CD8-positive, alpha-beta memory T cell (primary cell): ENCODE results near the gene ADAMTS7. TPM values are rescaled to one million over a fixed set of nuclear protein-coding genes. Genes with fewer than 3 reads are reported as not detected.
"Not testable (repeated sequence)": the region's sequence is repeated elsewhere in the genome, so short reads cannot be mapped to it uniquely, and the experiment has no call there.

ENCODE experiments used
- CTCF ChIA-PET: fragments of 350-600 bp; sonication (Branson Sonifier 250); formaldehyde crosslinking; loops from one replicate; lab custom pipeline; 2021; ENCODE audit warnings: antibody characterized with exemption; lab: Charles Lee
- POLR2A ChIA-PET: fragments of 350-600 bp; sonication (Branson Sonifier 250); formaldehyde crosslinking; loops from one replicate; lab custom pipeline; 2021; ENCODE audit warnings: antibody characterized with exemption; lab: Charles Lee
- DNase-seq, 5 donors: peaks; one replicate each; pipeline versions ENCODE4 v3.0.0 to v3.0.0-alpha.2; 2020 to 2022; ENCODE audit warnings: mixed read lengths in 1 of 5
- H3K27ac ChIP-seq: one replicate; pipeline ENCODE4 v1.7.0; 2013; ENCODE audit warnings: low read depth, mild to moderate bottlenecking, low read length, moderate library complexity
- H3K27me3 ChIP-seq: 2 replicates; pipeline ENCODE4 v1.7.0; 2013; ENCODE audit warnings: low read length, mild to moderate bottlenecking; ENCODE audit not compliant: insufficient read depth, poor library complexity, severe bottlenecking
- H3K36me3 ChIP-seq: 2 replicates; pipeline ENCODE4 v1.7.0; 2013; ENCODE audit warnings: mild to moderate bottlenecking, low read length, moderate library complexity; ENCODE audit not compliant: insufficient read depth
- H3K4me1 ChIP-seq: 2 replicates; pipeline ENCODE4 v1.7.0; 2013; ENCODE audit warnings: mild to moderate bottlenecking, low read length, moderate library complexity; ENCODE audit not compliant: insufficient read depth
- H3K4me3 ChIP-seq: 2 replicates; pipeline ENCODE4 v1.7.0; 2013; ENCODE audit warnings: mild to moderate bottlenecking, low read length
- H3K9me3 ChIP-seq: 2 replicates; pipeline ENCODE4 v1.7.0; 2013; ENCODE audit warnings: mild to moderate bottlenecking, low read length
- H3K27ac Mint-ChIP-seq, 8 donors: one replicate each; pipeline ENCODE4 v1.8.0; 2020 to 2021; ENCODE audit warnings: mixed read lengths in 8 of 8, mild to moderate bottlenecking in 6 of 8, inconsistent platforms in 3 of 8, moderate library complexity in 3 of 8
- H3K27me3 Mint-ChIP-seq, 2 donors: one replicate each; pipeline ENCODE4 v1.8.0; 2020 to 2021; ENCODE audit warnings: mixed read lengths in 2 of 2, mild to moderate bottlenecking in 1 of 2, moderate library complexity in 1 of 2
- H3K36me3 Mint-ChIP-seq, 3 donors: one replicate each; pipeline ENCODE4 v1.8.0; 2020 to 2021; ENCODE audit warnings: mixed read lengths in 3 of 3, inconsistent platforms in 1 of 3, mild to moderate bottlenecking in 1 of 3
- H3K4me1 Mint-ChIP-seq, 3 donors: one replicate each; pipeline ENCODE4 v1.8.0; 2020 to 2021; ENCODE audit warnings: mixed read lengths in 3 of 3, inconsistent platforms in 1 of 3, mild to moderate bottlenecking in 1 of 3
- H3K4me3 Mint-ChIP-seq, 7 donors: one replicate each; pipeline ENCODE4 v1.8.0; 2020 to 2021; ENCODE audit warnings: mixed read lengths in 7 of 7, mild to moderate bottlenecking in 6 of 7, moderate library complexity in 4 of 7, inconsistent platforms in 2 of 7
- H3K9me3 Mint-ChIP-seq, 5 donors: one replicate each; pipeline ENCODE4 v1.8.0; 2020 to 2022; ENCODE audit warnings: mixed read lengths in 5 of 5, mild to moderate bottlenecking in 3 of 5, moderate library complexity in 2 of 5, inconsistent platforms in 1 of 5
- polyA plus RNA-seq: library from polyadenylated mRNA; unstranded; fragments of 300-500 nt; fragmentation: Illumina TruSeq; gene quantifications from one replicate; pipeline ENCODE4 v1.2.3, GENCODE V29; 2021
- total RNA-seq, 2 experiments: library from RNA; stranded (reverse); gene quantifications; one replicate each; pipeline ENCODE4 v1.2.3, GENCODE V29; 2021

The ADAMTS7 gene
- total and polyA plus RNA-seq, 3 experiments from 2014 or later = 0.07 to 0.13 TPM; not detected in 1

- H3K27me3 ChIP-seq = no peaks in the 10 kb centered on the region
- ChIA-PET POLR2A (no interaction called here), CTCF (no interaction called here)
- H3K36me3 ChIP-seq = no peaks in the 10 kb centered on the region
- no peaks in the 10 kb centered on the region for H3K4me1 ChIP-seq
- Mint-ChIP-seq H3K9me3 (peaks cover 0 to 8% (median 2%) of the 10 kb centered on the region in 5 donors), H3K4me1 (no peaks in the 10 kb centered on the region), H3K4me3 (no peak overlapping the region), H3K36me3 (peaks cover 0 to 2% (median 0%) of the 10 kb centered on the region in 3 donors), H3K27ac (peak overlapping the region in 1 of 8 donors; percentile 18), H3K27me3 (peaks cover 3 to 4% of the 10 kb centered on the region in 2 donors)
- no peaks in the 10 kb centered on the region for H3K9me3 ChIP-seq
- no peak overlapping the region for H3K4me3 ChIP-seq
- no peak overlapping the region for H3K27ac ChIP-seq
- DNase-seq = no peak
These were observed 23.1 kb downstream of the ADAMTS7 start for GRCh38 chr15:78788016-78788660.

- H3K27ac Mint-ChIP-seq, DNase-seq, POLR2A ChIA-PET, H3K4me3 ChIP-seq, H3K27me3 ChIP-seq, H3K36me3 Mint-ChIP-seq, H3K9me3 Mint-ChIP-seq, H3K36me3 ChIP-seq, H3K9me3 ChIP-seq, H3K4me1 Mint-ChIP-seq, H3K27ac ChIP-seq, CTCF ChIA-PET, H3K4me3 Mint-ChIP-seq, H3K4me1 ChIP-seq: not testable (repeated sequence)
- H3K27me3 Mint-ChIP-seq = peaks cover 3 to 10% of the 10 kb centered on the region in 2 donors
These were observed 28.9 kb downstream of the ADAMTS7 start for GRCh38 chr15:78782402-78782801.

- H3K4me1 ChIP-seq, H3K4me3 Mint-ChIP-seq, H3K4me3 ChIP-seq, CTCF ChIA-PET, H3K36me3 Mint-ChIP-seq, H3K36me3 ChIP-seq, DNase-seq, POLR2A ChIA-PET, H3K9me3 ChIP-seq, H3K27ac ChIP-seq, H3K9me3 Mint-ChIP-seq, H3K4me1 Mint-ChIP-seq, H3K27ac Mint-ChIP-seq, H3K27me3 ChIP-seq: not testable (repeated sequence)
- peaks cover 3 to 10% of the 10 kb centered on the region in 2 donors for H3K27me3 Mint-ChIP-seq
These were observed 29.9 kb downstream of the ADAMTS7 start for GRCh38 chr15:78781381-78781780.

- H3K36me3 Mint-ChIP-seq, H3K27me3 ChIP-seq, H3K9me3 ChIP-seq, CTCF ChIA-PET, H3K4me3 Mint-ChIP-seq, DNase-seq, H3K9me3 Mint-ChIP-seq, H3K27ac Mint-ChIP-seq, H3K36me3 ChIP-seq, H3K27ac ChIP-seq, H3K4me1 Mint-ChIP-seq, POLR2A ChIA-PET, H3K4me1 ChIP-seq, H3K4me3 ChIP-seq: not testable (repeated sequence)
- H3K27me3 Mint-ChIP-seq = peaks cover 3 to 14% of the 10 kb centered on the region in 2 donors
These were observed 31.3 kb downstream of the ADAMTS7 start for GRCh38 chr15:78779975-78780374.

GRCh38 chr15:78779176-78779785 is 32.0 kb downstream of the ADAMTS7 start:
- not testable (repeated sequence) for H3K9me3 ChIP-seq

GRCh38 chr15:78778422-78778821 is 32.8 kb downstream of the ADAMTS7 start:
- Mint-ChIP-seq H3K9me3 (no peaks in the 10 kb centered on the region), H3K27ac (no peak overlapping the region), H3K4me1 (no peaks in the 10 kb centered on the region), H3K27me3 (peaks cover 1 to 11% of the 10 kb centered on the region in 2 donors), H3K4me3 (no peak overlapping the region), H3K36me3 (no peaks in the 10 kb centered on the region)
- ChIA-PET CTCF (no interaction called here), POLR2A (no interaction called here)
- Histone ChIP-seq H3K9me3 (no peaks in the 10 kb centered on the region), H3K4me3 (no peak overlapping the region), H3K4me1 (no peaks in the 10 kb centered on the region), H3K27ac (no peak overlapping the region), H3K36me3 (no peaks in the 10 kb centered on the region), H3K27me3 (no peaks in the 10 kb centered on the region)
- no peak for DNase-seq

More at GRCh38 chr15:78779176-78779785, 32.0 kb downstream of the ADAMTS7 start:
- H3K9me3 Mint-ChIP-seq, H3K36me3 ChIP-seq, H3K4me3 ChIP-seq, H3K27me3 ChIP-seq, POLR2A ChIA-PET, H3K36me3 Mint-ChIP-seq, CTCF ChIA-PET, DNase-seq, H3K4me1 ChIP-seq, H3K27ac Mint-ChIP-seq, H3K27ac ChIP-seq, H3K4me3 Mint-ChIP-seq, H3K4me1 Mint-ChIP-seq: not testable (repeated sequence)
- H3K27me3 Mint-ChIP-seq = peaks cover 1 to 11% of the 10 kb centered on the region in 2 donors

GRCh38 chr15:78777953-78778345 is 33.3 kb downstream of the ADAMTS7 start:
- POLR2A ChIA-PET, H3K36me3 ChIP-seq, H3K27ac ChIP-seq, H3K4me3 Mint-ChIP-seq, H3K4me1 Mint-ChIP-seq, CTCF ChIA-PET, H3K9me3 Mint-ChIP-seq, H3K9me3 ChIP-seq, H3K27ac Mint-ChIP-seq, H3K4me1 ChIP-seq, H3K4me3 ChIP-seq, H3K27me3 ChIP-seq, DNase-seq, H3K36me3 Mint-ChIP-seq: not testable (repeated sequence)
- peaks cover 1 to 11% of the 10 kb centered on the region in 2 donors for H3K27me3 Mint-ChIP-seq

- H3K4me3 ChIP-seq, H3K9me3 Mint-ChIP-seq, H3K36me3 Mint-ChIP-seq, H3K27ac ChIP-seq, H3K4me1 Mint-ChIP-seq, H3K9me3 ChIP-seq, H3K27ac Mint-ChIP-seq, H3K36me3 ChIP-seq, POLR2A ChIA-PET, H3K4me3 Mint-ChIP-seq, DNase-seq, CTCF ChIA-PET, H3K27me3 ChIP-seq, H3K4me1 ChIP-seq: not testable (repeated sequence)
- H3K27me3 Mint-ChIP-seq = peaks cover 1 to 11% of the 10 kb centered on the region in 2 donors
These were observed 33.8 kb downstream of the ADAMTS7 start for GRCh38 chr15:78777290-78777952.
